ENCODE results near the gene MELTF.
"Not testable (repeated sequence)": the region's sequence is repeated elsewhere in the genome, so short reads cannot be mapped to it uniquely, and the experiment has no call there.

The MELTF gene

GRCh38 chr3:197041875-197042488 lies 12.4 kb upstream of the MELTF start:
- no peak overlapping the region for H3K27ac ChIP-seq (ENCODE audit: low read length)
- no peaks in the 10 kb centered on the region for H3K9me3 ChIP-seq (ENCODE audit: insufficient read depth, low read length)
- peaks cover 4% of the 10 kb centered on the region; the same call in 1 of the 2 replicates for H4K20me1 ChIP-seq (ENCODE audit: insufficient read depth, low read length)
- H3K4me3 ChIP-seq (ENCODE audit: low read length) = no peak overlapping the region
- H3K79me2 ChIP-seq (ENCODE audit: low read length) = no peaks in the 10 kb centered on the region
- H2AFZ ChIP-seq (ENCODE audit: low read depth, low read length) = no peak overlapping the region
- H3K36me3 ChIP-seq (replicated peaks; ENCODE audit: low read depth, low read length) = peaks cover 12% of the 10 kb centered on the region
- TF ChIP-seq EZH2phosphoT487 (IDR thresholded peaks at IDR 0.05; ENCODE audit: low read depth) = no peak
- H3K4me1 ChIP-seq (ENCODE audit: low read length) = peaks cover 8% of the 10 kb centered on the region
- no peaks in the 10 kb centered on the region for H3K27me3 ChIP-seq (ENCODE audit: low read depth, low read length)
- no peak overlapping the region for H3K4me2 ChIP-seq (ENCODE audit: low read length)
- H3K9ac ChIP-seq (ENCODE audit: low read length) = no peak overlapping the region

GRCh38 chr3:197040658-197041057 lies 11.0 kb upstream of the MELTF start:
- H3K4me2 ChIP-seq (ENCODE audit: low read length) = no peak overlapping the region

DNA sequence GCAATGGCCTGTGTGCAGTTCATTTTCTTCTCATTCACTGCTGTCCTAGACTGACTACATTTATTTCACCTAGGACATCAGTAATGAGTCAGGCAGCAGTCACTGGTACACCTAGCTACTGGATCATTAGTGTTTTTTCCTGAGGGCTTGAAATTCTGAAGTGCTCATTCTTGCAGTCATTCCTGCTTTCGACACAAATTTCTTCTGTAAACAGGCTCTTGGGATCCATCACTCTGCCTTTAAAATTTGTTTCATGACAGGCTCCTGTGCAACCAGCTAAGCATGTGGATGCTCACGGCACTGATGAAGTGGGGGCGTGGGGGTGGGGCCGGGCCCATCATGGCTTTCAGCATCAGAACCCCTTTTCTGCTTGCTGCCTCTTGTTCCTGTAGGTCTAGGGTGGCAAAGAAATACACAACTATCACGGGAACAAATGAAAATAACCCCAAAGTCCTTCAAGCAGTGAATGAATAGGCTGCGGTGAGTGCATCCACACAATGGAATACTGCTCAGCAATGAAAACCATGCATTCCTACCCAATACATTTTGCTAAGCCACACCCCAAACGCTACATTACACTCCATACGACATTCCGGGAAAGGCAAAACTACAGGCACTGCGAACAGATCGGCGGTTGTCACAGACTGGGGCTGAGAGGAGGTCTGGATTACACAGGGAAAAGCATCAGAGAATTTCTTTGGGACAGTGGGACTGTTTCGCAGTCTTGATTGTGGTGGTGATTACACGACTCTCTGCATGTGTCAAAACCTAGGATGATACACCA lies 9.3 kb upstream of the MELTF start:
- H3K36me3 ChIP-seq (replicated peaks; ENCODE audit: low read depth, low read length) = no peaks in the 10 kb centered on the region
- H3K27ac ChIP-seq (ENCODE audit: low read length) = no peak overlapping the region
- H3K27me3 ChIP-seq (ENCODE audit: low read depth, low read length) = no peaks in the 10 kb centered on the region
- peaks cover 9% of the 10 kb centered on the region for H3K4me1 ChIP-seq (ENCODE audit: low read length)
- H3K9ac ChIP-seq (ENCODE audit: low read length) = no peak overlapping the region
- H2AFZ ChIP-seq (ENCODE audit: low read depth, low read length) = no peak overlapping the region
- H3K4me2 ChIP-seq (ENCODE audit: low read length) = no peak overlapping the region
- no peaks in the 10 kb centered on the region for H3K9me3 ChIP-seq (ENCODE audit: insufficient read depth, low read length)
- H4K20me1 ChIP-seq (ENCODE audit: insufficient read depth, low read length) = no peaks in the 10 kb centered on the region
- no peak overlapping the region for H3K4me3 ChIP-seq (ENCODE audit: low read length)
- TF ChIP-seq CTCF (IDR thresholded peaks at IDR 0.05; ENCODE audit: low read depth, low read length) = no peak
- TF ChIP-seq EZH2phosphoT487 (IDR thresholded peaks at IDR 0.05; ENCODE audit: low read depth) = no peak
- no peaks in the 10 kb centered on the region for H3K79me2 ChIP-seq (ENCODE audit: low read length)

More at GRCh38 chr3:197040658-197041057, 11.0 kb upstream of the MELTF start:
- Histone ChIP-seq H3K79me2 (ENCODE audit: low read length) (no peaks in the 10 kb centered on the region), H3K9ac (ENCODE audit: low read length) (no peak overlapping the region), H3K27ac (ENCODE audit: low read length) (no peak overlapping the region), H3K27me3 (ENCODE audit: low read depth, low read length) (no peaks in the 10 kb centered on the region), H4K20me1 (ENCODE audit: insufficient read depth, low read length) (no peaks in the 10 kb centered on the region; the same call in 1 of the 2 replicates), H3K36me3 (replicated peaks; ENCODE audit: low read depth, low read length) (peaks cover 7% of the 10 kb centered on the region), H3K9me3 (ENCODE audit: insufficient read depth, low read length) (no peaks in the 10 kb centered on the region), H2AFZ (ENCODE audit: low read depth, low read length) (no peak overlapping the region), H3K4me1 (ENCODE audit: low read length) (peaks cover 9% of the 10 kb centered on the region), H3K4me3 (ENCODE audit: low read length) (no peak overlapping the region)
- TF ChIP-seq EZH2phosphoT487 (IDR thresholded peaks at IDR 0.05; ENCODE audit: low read depth) (no peak), CTCF (IDR thresholded peaks at IDR 0.05; ENCODE audit: low read depth, low read length) (no peak)

DNA sequence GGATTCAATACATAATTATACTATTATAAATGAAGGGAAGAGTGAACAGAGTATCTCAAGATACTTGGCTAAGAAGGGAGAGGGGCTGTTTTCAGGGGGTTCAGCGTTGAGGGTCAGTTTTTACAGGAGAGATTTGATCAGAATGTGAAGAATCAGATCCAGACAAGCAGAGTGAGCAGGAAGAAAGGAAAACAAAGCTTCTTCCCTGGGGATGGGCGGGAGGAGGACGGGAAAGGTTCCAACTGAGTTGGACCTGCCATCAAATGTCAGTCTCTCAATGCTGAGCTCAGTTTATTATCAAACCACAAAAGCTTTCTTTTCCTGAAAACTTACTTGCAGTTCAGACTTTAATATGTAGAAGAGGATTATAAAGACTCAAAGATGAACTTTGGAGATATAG lies 6.0 kb upstream of the MELTF start:
- H3K36me3 ChIP-seq (replicated peaks; ENCODE audit: low read depth, low read length) = no peaks in the 10 kb centered on the region
- H3K4me3 ChIP-seq (ENCODE audit: low read length) = no peak overlapping the region
- H3K79me2 ChIP-seq (ENCODE audit: low read length) = no peaks in the 10 kb centered on the region
- H2AFZ ChIP-seq (ENCODE audit: low read depth, low read length) = no peak overlapping the region
- TF ChIP-seq CTCF (IDR thresholded peaks at IDR 0.05; ENCODE audit: low read depth, low read length) = no peak
- TF ChIP-seq EZH2phosphoT487 (IDR thresholded peaks at IDR 0.05; ENCODE audit: low read depth) = no peak
- H3K4me1 ChIP-seq (ENCODE audit: low read length) = peaks cover 19% of the 10 kb centered on the region
- no peak overlapping the region for H3K27ac ChIP-seq (ENCODE audit: low read length)
- H3K9me3 ChIP-seq (ENCODE audit: insufficient read depth, low read length) = no peaks in the 10 kb centered on the region
- no peaks in the 10 kb centered on the region for H4K20me1 ChIP-seq (ENCODE audit: insufficient read depth, low read length)
- H3K9ac ChIP-seq (ENCODE audit: low read length) = no peak overlapping the region
- no peaks in the 10 kb centered on the region for H3K27me3 ChIP-seq (ENCODE audit: low read depth, low read length)
- H3K4me2 ChIP-seq (ENCODE audit: low read length) = no peak overlapping the region

- H3K36me3 ChIP-seq (replicated peaks; ENCODE audit: low read depth, low read length); H3K27me3 ChIP-seq (ENCODE audit: low read depth, low read length); H4K20me1 ChIP-seq (ENCODE audit: insufficient read depth, low read length); H3K79me2 ChIP-seq (ENCODE audit: low read length); H3K9ac ChIP-seq (ENCODE audit: low read length); H3K4me2 ChIP-seq (ENCODE audit: low read length); H3K9me3 ChIP-seq (ENCODE audit: insufficient read depth, low read length); H2AFZ ChIP-seq (ENCODE audit: low read depth, low read length); H3K4me3 ChIP-seq (ENCODE audit: low read length); H3K27ac ChIP-seq (ENCODE audit: low read length): not testable (repeated sequence)
- peaks cover 19% of the 10 kb centered on the region for H3K4me1 ChIP-seq (ENCODE audit: low read length)
Observed at GRCh38 chr3:197034778-197035177, 5.2 kb upstream of the MELTF start.

DNA sequence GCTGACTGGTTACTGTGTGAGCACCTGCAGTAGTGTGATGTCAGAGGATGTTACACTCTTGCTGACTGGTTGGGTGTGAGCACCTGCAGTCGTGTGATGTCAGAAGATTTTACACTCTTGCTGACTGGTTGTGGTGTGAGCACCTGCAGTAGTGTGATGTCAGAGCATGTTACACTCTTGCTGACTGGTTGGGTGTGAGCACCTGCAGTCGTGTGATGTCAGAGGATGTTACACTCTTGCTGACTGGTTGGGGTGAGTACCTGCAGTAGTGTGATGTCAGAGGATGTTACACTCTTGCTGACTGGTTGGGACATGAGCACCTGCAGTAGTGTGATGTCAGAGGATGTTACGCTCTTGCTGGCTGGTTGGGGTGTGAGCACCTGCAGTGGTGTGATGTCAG lies 4.1 kb upstream of the MELTF start:
- not testable (repeated sequence) for H3K27ac ChIP-seq (ENCODE audit: low read length); H3K36me3 ChIP-seq (replicated peaks; ENCODE audit: low read depth, low read length); H3K4me2 ChIP-seq (ENCODE audit: low read length); H4K20me1 ChIP-seq (ENCODE audit: insufficient read depth, low read length); H2AFZ ChIP-seq (ENCODE audit: low read depth, low read length); H3K27me3 ChIP-seq (ENCODE audit: low read depth, low read length); H3K9ac ChIP-seq (ENCODE audit: low read length); H3K79me2 ChIP-seq (ENCODE audit: low read length); H3K9me3 ChIP-seq (ENCODE audit: insufficient read depth, low read length); H3K4me3 ChIP-seq (ENCODE audit: low read length)
- peaks cover 19% of the 10 kb centered on the region for H3K4me1 ChIP-seq (ENCODE audit: low read length)

Measured in OCI-LY3 (cell line).